Iris pigment epithelial cell (primary cell): Measurements from ENCODE around the gene SCUBE1.
A peak's percentile ranks its signal among the peaks of the same experiment; 100 is the strongest.

Experiments used
- DNase-seq: peaks from one replicate; pipeline ENCODE4 v3.0.0-alpha.2; 2011; ENCODE audit warnings: low read depth

Gene SCUBE1

GRCh38 chr22:43198936-43199335, 144.2 kb downstream of the SCUBE1 start:
- no peak for DNase-seq

DNA sequence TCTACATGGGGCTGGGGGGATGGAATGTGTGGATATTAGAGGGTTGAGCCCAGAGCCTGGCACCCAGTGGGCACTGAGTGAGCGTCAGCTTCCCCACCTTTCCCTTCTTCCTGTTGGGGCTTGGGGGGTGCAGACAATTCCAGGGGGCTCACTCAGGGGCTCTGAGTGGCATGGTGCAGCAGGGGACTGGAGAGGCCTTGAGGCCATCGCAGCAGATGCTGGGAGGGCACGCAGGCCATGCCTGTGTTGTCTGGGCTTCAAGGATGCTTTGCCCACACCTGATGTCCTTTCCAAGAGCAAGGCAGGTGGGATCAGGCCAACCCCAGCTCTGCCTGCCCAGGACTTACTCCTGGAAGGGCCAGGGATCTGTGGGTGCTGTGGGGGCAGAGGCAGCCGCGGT, 145.0 kb downstream of the SCUBE1 start:
- DNase-seq = no peak

DNA sequence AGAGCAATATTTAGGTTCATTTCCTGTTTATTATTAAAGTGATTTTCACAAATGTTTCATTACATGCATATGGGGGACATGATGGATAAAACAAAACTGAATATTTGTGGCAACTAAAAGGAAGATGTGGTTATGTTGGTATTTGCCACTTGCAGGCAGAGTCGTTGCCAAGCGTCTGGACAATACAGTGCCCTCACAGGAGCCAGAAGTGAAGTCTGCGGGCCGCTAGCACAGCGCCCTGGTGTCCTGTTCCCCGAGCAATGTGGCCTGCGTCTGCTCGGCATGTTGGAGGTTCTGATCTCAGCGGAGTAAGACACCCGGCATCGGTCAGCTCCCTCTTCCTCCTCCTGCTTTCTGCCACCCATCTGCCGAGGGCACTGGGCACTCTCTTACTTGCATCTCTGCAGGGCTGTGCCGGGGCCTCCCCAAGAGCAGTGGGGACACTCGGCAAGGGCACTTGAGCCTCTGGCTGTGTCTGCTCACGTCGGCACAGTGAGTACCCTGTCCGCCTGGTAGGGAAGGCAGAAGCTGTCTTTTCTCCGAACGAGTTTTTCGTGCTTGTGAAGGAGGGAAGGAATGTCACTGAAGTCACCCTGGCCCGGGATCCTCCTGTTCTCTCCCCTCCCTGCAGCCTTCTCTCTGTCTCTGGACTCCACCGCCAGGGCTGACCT, 145.8 kb downstream of the SCUBE1 start:
- DNase-seq = no peak

DNA sequence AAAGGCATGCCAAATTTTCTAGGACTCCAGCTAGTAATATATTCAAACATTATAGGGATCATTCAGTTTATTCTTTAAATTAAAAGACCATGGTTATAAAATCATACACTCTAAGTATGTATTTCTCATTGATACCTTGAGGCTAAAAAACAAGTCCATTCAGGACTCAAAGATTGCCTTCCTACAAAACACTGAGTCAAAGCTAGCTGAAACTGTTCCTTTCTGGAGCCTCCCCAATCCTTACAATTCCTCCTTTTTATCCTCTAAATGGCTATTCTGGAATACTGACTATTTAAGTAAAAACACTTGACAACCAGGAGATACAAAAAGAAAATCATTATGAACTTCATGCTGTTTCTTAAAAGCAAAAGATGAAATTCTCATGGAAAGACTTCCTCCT, 151.3 kb downstream of the SCUBE1 start:
- DNase-seq = no peak

- no peak for DNase-seq
Measured at GRCh38 chr22:43188829-43189545, 154.2 kb downstream of the SCUBE1 start.

GRCh38 chr22:43187171-43188099, 155.7 kb downstream of the SCUBE1 start:
- DNase-seq = peak; percentile 91

DNA sequence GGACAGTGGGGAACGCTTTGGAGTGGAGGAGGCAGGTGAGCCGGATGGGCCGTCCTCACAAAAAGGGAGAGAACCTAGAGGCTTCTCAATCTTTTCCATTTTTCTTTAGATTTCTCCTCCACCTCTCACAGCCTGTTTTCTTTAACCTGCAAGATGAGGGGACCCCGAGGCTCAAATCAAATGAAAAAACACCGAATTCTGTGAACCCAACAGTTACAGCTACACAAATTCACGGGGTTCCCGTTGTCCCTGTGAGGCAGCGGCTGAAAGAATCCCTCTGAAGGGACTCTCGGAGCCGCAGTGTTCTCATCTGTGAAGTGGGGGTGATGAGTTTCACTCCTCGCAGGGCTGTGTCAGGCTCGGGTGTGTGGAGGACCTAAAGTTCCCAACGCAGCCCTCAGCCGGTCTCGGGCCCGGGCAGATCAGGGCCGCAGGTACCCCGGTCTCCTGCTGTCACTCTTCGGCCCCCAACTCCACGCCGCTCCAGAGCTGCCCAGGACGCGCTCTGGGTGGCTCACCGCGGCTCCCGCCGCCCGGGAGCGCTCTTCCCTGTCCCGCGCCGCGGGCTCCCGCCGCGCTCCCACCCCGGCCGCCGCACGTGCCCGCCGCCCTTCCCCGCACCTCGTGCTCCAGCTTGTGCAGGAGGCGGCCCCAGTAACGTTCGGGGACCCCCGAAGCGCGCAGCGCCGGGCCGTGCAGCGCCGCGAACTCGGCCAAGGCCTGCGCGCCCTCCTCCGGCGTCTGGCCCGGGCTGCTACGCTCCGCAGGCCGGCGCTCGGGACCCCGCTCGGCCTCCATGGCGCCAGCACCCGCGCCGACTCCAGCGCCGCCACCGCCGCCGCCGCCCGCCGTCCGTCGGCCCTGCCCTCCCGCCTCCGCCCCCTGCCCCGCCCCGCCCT, 156.7 kb downstream of the SCUBE1 start, which contains the start of gene TTLL12:
Gene TTLL12 (minus strand): TSS at position 863 of the 899 bp plus-strand sequence. CDS start 65 bp downstream, at position 798.
- DNase-seq = peak; percentile 51

- peak; percentile 28 for DNase-seq
Measured at GRCh38 chr22:43185860-43186261, 157.3 kb downstream of the SCUBE1 start.

GRCh38 chr22:43183496-43184277, 159.5 kb downstream of the SCUBE1 start:
- peak; percentile 94 for DNase-seq

DNA sequence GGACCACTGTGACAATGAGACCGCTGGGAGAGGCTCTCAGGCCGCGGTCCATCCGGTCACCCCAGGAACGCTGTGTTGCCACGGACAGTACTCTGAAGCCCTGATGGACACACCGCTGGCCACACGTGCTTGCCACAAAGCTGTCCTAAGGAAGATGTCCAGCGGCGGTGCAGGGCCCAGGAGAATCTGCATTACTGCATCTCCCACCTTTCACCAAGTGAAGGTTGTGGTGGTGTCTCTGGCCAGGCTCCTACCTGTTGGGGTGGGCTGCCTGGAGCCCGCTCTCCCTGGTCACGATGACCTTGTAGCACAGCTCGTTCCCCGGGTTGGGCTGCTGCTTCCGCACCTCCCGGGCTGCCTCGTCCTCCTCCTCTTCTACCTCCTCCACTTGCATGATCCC, 160.4 kb downstream of the SCUBE1 start:
- DNase-seq = no peak

DNA sequence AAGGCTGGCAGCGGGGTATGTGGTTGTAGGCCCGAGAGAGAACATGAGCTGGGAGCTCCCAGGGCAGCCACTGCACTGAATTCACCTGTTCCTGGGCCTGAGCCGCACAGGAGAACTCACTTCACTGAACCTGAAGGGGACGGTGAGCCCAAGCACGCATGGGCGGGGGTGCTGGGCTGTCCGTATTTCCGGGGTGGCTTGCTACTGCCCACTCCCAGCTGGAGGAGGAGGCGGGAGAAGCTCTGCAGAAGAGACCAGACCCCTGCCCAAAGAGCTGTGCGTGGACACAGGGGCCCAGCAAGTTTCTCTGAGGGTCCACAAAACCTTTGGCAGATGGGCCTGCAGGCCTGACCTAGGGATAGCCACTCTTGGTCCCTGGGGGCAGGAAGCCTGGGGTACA, 161.1 kb downstream of the SCUBE1 start:
- no peak for DNase-seq

DNA sequence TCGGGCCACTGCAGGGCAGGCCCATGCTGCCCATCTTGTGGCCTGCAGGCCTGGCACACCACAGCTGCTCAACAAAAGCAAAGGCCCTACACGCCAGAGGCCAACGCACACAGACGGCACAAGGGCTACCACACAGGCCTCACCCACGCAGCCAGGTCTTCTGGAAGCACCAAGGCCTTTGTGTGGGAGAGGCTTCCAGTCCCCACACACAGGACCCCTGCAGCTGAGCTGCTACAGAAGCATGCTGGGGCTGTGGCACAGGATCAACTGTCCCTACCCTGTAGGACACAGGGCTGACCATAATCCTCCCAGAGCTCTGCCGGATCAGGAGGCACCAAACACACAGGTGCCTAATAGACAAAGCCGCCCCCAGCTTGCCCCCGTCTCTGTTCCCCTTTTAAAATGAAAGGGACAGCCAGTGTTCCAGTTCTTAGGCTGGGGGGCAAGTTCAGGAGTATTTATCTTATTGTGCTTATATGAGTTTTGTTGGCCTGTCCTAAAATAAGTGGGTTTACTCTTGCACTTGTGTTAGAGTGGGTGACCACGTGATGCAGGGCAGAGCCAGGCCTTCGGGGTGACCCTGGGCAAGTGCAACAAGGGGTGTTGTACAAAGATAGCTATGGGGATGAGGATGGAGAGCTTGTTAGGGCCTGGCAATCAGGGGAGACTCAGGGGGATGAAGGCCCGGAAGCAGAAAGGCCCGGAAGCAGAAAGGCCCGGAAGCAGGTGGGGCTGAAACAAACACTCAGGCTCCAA, 161.7 kb downstream of the SCUBE1 start:
- DNase-seq = no peak

- no peak for DNase-seq
Measured at GRCh38 chr22:43180670-43181069, 162.5 kb downstream of the SCUBE1 start.

DNA sequence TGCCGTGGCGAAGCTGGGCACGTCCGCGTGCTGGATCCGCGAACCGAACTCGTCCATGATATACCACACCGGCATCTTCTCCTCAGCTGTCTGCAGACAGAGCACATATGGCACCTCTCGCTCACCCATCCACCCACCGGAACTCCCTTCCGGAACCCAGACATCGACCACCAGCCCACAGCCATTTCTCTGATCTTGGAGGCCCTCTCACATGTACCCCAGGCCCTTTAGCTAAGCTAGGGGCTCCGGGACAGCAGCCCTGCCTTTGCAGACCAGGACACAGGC, 163.3 kb downstream of the SCUBE1 start:
- DNase-seq = no peak

DNA sequence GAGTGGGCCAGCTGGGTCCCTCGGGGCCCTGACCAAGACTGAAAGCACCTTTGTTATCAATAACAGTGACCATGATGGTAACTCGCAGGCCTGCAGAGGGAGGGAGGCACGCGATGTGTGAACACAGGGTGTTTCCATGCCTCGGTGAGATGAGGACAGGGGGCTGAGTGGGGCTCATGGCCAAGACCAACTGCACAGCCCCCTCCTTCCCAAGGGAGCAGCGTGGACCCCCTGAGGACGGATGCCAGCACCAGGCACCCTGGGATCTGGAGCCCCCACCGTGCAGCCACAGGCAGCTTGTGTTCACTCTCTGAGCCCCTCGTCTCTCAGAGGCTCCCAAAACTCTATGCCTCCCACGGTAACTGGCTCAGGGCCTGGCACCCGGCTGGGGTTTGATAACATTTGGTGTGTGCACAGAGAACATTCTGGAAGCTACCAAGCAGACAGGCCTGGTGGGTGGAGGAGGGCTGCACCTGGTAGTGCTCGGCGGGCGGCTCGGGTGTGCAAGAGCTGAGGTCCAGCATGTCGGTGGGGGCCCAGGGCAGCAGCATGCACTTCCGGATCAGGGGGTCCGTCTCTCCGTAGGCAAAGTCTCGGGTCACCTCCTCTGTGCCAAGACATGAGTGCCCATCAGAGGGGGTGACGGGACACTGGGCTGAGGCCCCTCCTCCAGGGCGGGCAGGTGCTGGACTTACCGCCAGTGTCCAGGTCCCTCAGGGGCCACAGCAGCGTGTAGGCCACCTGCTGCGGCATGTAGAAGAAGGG, 163.8 kb downstream of the SCUBE1 start:
- DNase-seq = no peak

- DNase-seq = no peak
Measured at GRCh38 chr22:43177479-43177878, 165.7 kb downstream of the SCUBE1 start.

DNA sequence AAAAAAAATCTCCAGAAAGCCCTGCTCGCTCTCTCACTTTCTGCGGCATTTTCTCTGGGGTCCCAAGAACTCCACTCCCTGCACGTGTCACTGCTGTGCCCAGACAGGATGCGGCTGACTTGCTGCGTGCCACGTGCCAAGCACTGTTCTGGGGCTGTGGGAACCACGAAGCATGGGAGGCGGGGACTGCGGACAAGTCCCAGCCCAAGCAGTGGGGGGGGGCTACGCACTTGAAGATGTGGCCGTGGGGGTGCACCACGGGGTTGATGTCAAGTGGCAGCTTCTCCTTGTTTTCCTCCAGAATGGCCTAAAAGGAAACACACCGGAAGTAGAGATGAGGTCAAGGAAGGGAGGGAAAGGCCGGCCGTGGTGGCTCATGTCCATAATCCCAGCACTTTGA, 167.1 kb downstream of the SCUBE1 start:
- no peak for DNase-seq

DNA sequence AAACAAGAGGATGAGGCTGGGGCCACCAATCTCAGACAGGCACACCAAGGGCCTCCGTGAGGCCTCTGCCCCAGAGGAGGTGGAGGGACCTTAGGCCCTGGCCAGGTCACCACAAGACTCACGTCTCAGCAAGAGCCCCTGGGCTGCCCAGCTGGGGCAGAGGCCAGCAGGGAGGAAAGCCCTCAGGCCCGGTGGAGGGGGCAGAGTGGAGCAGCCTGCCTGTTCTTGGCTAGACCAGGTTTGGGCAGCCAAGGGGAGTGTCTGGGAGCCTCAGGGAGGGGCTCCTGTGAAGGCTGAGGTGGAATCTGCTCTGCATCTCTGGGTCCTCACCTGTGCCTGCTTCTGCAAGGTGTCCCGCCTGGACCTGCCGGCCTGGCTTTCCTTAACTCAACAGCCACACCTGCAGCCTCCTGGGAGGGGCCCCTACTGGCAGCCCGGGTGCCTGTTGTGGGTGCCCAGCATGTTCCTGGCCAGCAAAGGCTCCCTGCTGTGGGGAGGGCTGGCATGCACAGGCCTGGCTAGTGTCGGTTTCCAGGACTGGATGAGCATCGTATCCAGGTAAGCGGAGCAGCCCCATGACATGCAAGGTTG, 168.1 kb downstream of the SCUBE1 start:
- no peak for DNase-seq
